GM23338 (cell line): ENCODE measurements around the gene TNNI3. TPM values are rescaled to one million over a fixed set of nuclear protein-coding genes. Genes with fewer than 3 reads are reported as not detected.

Experiments used
- ATAC-seq: fragments of 200-7000 bp; cut with Tn5 transposase; 3 replicates; pipeline ENCODE4 v1.9.1; 2020
- DNase-seq: peaks from one replicate; pipeline ENCODE4 v3.0.0-alpha.2; 2015; ENCODE audit warnings: low spot score
- H2AFZ ChIP-seq: fragments of 200-600 bp; sonication (generic); 2 replicates; pipeline ENCODE4 v1.8.0; 2016; ENCODE audit warnings: antibody characterized with exemption, mild to moderate bottlenecking, moderate library complexity
- H3F3A ChIP-seq: fragments of 200-600 bp; sonication (generic); replicated peaks from 2 replicates; pipeline ENCODE4 v1.8.0; 2017; ENCODE audit warnings: antibody characterized with exemption, mixed run types, low read depth
- H3K27ac ChIP-seq: fragments of 200-600 bp; sonication (generic); 2 replicates; pipeline ENCODE4 v1.6.1; 2016; ENCODE audit warnings: low read depth
- H3K27me3 ChIP-seq: fragments of 200-600 bp; sonication (generic); 2 replicates; pipeline ENCODE4 v1.8.0; 2016; ENCODE audit warnings: mild to moderate bottlenecking, mixed run types, moderate library complexity; ENCODE audit not compliant: insufficient read depth
- H3K36me3 ChIP-seq: fragments of 200-600 bp; sonication (generic); 2 replicates; pipeline ENCODE4 v1.8.0; 2016; ENCODE audit warnings: mild to moderate bottlenecking; ENCODE audit not compliant: insufficient read depth
- H3K4me1 ChIP-seq: fragments of 200-600 bp; sonication (generic); 2 replicates; pipeline ENCODE4 v1.8.0; 2016; ENCODE audit warnings: mild to moderate bottlenecking, moderate library complexity; ENCODE audit not compliant: insufficient read depth
- H3K4me2 ChIP-seq: fragments of 200-600 bp; sonication (generic); 2 replicates; pipeline ENCODE4 v1.7.1; 2017; ENCODE audit warnings: mixed run types
- H3K4me3 ChIP-seq: fragments of 200-600 bp; sonication (generic); 2 replicates; pipeline ENCODE4 v1.6.1; 2016; ENCODE audit warnings: mixed run types
- H3K79me2 ChIP-seq: fragments of 200-600 bp; sonication (generic); replicated peaks from 2 replicates; pipeline ENCODE4 v1.8.0; 2017; ENCODE audit warnings: mild to moderate bottlenecking; ENCODE audit not compliant: insufficient read depth
- H3K9me2 ChIP-seq: fragments of 200-600 bp; sonication (generic); 2 replicates; pipeline ENCODE4 v1.8.0; 2017; ENCODE audit not compliant: insufficient read depth
- H4K20me1 ChIP-seq: fragments of 200-600 bp; sonication (generic); replicated peaks from 2 replicates; pipeline ENCODE4 v1.8.0; 2017; ENCODE audit warnings: mild to moderate bottlenecking; ENCODE audit not compliant: insufficient read depth
- H3K27ac Mint-ChIP-seq: 2 replicates; pipeline ENCODE4 v1.8.0; 2020; ENCODE audit warnings: inconsistent platforms, mild to moderate bottlenecking, moderate library complexity, mixed read lengths
- H3K27me3 Mint-ChIP-seq: 3 replicates; pipeline ENCODE4 v1.8.0; 2022; ENCODE audit warnings: low read depth, mild to moderate bottlenecking, moderate library complexity, mixed read lengths, inconsistent platforms; ENCODE audit not compliant: insufficient read depth, poor library complexity
- H3K36me3 Mint-ChIP-seq: 3 replicates; pipeline ENCODE4 v1.8.0; 2021; ENCODE audit warnings: low read depth, mild to moderate bottlenecking, inconsistent platforms, moderate library complexity, mixed read lengths
- H3K4me1 Mint-ChIP-seq: 3 replicates; pipeline ENCODE4 v1.8.0; 2020; ENCODE audit warnings: mild to moderate bottlenecking, inconsistent platforms, mixed read lengths
- H3K4me3 Mint-ChIP-seq: 3 replicates; pipeline ENCODE4 v1.8.0; 2021; ENCODE audit warnings: moderate library complexity, mild to moderate bottlenecking, inconsistent platforms, mixed read lengths
- H3K9me3 Mint-ChIP-seq: 3 replicates; pipeline ENCODE4 v1.8.0; 2020; ENCODE audit warnings: moderate library complexity, mild to moderate bottlenecking, inconsistent platforms, mixed read lengths
- CREB1 ChIP-seq: fragments of 250-450 bp; sonication (Bioruptor Pico); IDR thresholded peaks from 2 replicates; pipeline ENCODE4 v1.5.0; 2020; ENCODE audit warnings: low read depth, mild to moderate bottlenecking, moderate library complexity
- EZH2 ChIP-seq: fragments of 200-600 bp; sonication (generic); IDR thresholded peaks from one replicate; pipeline ENCODE4 v1.8.0; 2017; ENCODE audit warnings: antibody characterized with exemption, mild to moderate bottlenecking, low read depth; ENCODE audit not compliant: unreplicated experiment
- JUNB ChIP-seq: IDR thresholded peaks from one replicate; pipeline ENCODE4 v1.6.1; 2016; ENCODE audit warnings: antibody characterized with exemption; ENCODE audit not compliant: unreplicated experiment
- NANOG ChIP-seq: IDR thresholded peaks from 2 replicates; pipeline ENCODE4 v1.6.1; 2016; ENCODE audit warnings: antibody characterized with exemption, borderline replicate concordance
- POLR2AphosphoS5 ChIP-seq: IDR thresholded peaks from 2 replicates; pipeline ENCODE4 v1.6.1; 2016; ENCODE audit warnings: antibody characterized with exemption, low read depth
- STAT1 ChIP-seq: IDR thresholded peaks from one replicate; pipeline ENCODE4 v1.6.1; 2016; ENCODE audit warnings: antibody characterized with exemption; ENCODE audit not compliant: unreplicated experiment
- ZNF114 ChIP-seq: fragments of 250-450 bp; sonication (Bioruptor Pico); IDR thresholded peaks from 2 replicates; pipeline ENCODE4 v1.5.0; 2020; ENCODE audit warnings: mild to moderate bottlenecking, moderate library complexity
- ZNF331 ChIP-seq: fragments of 250-450 bp; sonication (Bioruptor Pico); IDR thresholded peaks from 2 replicates; pipeline ENCODE4 v1.5.0; 2020; ENCODE audit warnings: low read depth, mild to moderate bottlenecking, moderate library complexity
- polyA plus RNA-seq: library from polyadenylated mRNA; unstranded; fragments of >200 nt; fragmentation: Nextera tagmentation; extraction: Ambion mirVana; gene quantifications from 2 replicates; pipeline ENCODE4 v1.2.1, GENCODE V29; 2016
- total RNA-seq: library from RNA; depleted of rRNA; stranded (reverse); fragments of >200 nt; shearing (Covaris generic); gene quantifications from 2 replicates; pipeline ENCODE4 v1.2.3, GENCODE V29; 2014
- TF ChIP-seq, protein P1 (sequence below): IDR thresholded peaks from 2 replicates; pipeline ENCODE4 v1.6.1; 2016; ENCODE audit warnings: antibody characterized with exemption
- TF ChIP-seq, protein P2 (sequence below): fragments of 250-450 bp; sonication (Bioruptor Pico); IDR thresholded peaks from 2 replicates; pipeline ENCODE4 v1.5.0; 2020; ENCODE audit warnings: mild to moderate bottlenecking, moderate library complexity
- TF ChIP-seq, protein P3 (sequence below), 2 experiments: fragments of 200-600 bp in 1 of 2; sonication (generic) in 1 of 2; conservative IDR thresholded peaks; 2 replicates each; pipeline versions ENCODE4 v1.5.1 to v1.6.1; 2016 to 2017; ENCODE audit warnings: antibody characterized with exemption in 2 of 2, low read depth in 2 of 2, mild to moderate bottlenecking in 2 of 2, moderate library complexity in 1 of 2

Gene TNNI3
- total and polyA plus RNA-seq, 2 experiments from 2014 or later = 21.5 to 150 TPM

DNA sequence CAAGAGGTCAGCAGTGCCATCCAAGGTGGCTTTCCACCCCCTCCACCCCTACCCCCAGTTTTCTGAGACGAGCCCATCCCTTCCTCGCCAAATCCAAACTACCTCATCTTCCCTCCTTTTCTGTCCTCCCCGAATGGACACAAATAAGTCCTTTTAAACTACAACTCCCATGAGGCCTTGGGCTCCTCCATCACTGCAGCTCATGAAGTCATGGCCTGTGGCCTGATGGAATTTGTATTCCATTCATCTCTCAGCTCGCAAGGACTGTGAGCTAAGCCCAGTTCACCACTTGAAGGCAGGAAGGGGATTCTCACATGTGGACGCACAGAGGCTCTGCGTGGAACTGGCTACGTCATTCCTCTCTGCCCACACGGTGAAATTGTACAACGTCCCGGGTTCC lies 39.3 kb upstream of the TNNI3 start:
- Histone ChIP-seq H4K20me1 (no peaks in the 10 kb centered on the region), H2AFZ (peak overlapping the region; percentile 72; the same call in 1 of the 2 replicates), H3K4me1 (no peaks in the 10 kb centered on the region), H3K79me2 (no peaks in the 10 kb centered on the region), H3K36me3 (no peaks in the 10 kb centered on the region), H3K27me3 (no peaks in the 10 kb centered on the region), H3K9me2 (peaks cover 7% of the 10 kb centered on the region; the same call in 1 of the 2 replicates), H3K4me2 (no peak overlapping the region), H3K4me3 (no peak overlapping the region), H3F3A (no peaks in the 10 kb centered on the region), H3K27ac (no peak overlapping the region)
- DNase-seq = peak; percentile 67
- H3K27me3 Mint-ChIP-seq = peaks cover 12% of the 10 kb centered on the region
- no peaks in the 10 kb centered on the region; the same call in 2 of the 3 replicates for H3K36me3 Mint-ChIP-seq
- H3K27ac Mint-ChIP-seq = no peak overlapping the region
- TF ChIP-seq, protein P1, sequence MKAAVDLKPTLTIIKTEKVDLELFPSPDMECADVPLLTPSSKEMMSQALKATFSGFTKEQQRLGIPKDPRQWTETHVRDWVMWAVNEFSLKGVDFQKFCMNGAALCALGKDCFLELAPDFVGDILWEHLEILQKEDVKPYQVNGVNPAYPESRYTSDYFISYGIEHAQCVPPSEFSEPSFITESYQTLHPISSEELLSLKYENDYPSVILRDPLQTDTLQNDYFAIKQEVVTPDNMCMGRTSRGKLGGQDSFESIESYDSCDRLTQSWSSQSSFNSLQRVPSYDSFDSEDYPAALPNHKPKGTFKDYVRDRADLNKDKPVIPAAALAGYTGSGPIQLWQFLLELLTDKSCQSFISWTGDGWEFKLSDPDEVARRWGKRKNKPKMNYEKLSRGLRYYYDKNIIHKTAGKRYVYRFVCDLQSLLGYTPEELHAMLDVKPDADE = peak; percentile 86
- TF ChIP-seq POLR2AphosphoS5 (no peak), CREB1 (CRISPR knock-in tag) (0 out of 2 replicates have a peak, but pooled peaks have one; percentile 22), EZH2 (no peak), STAT1 (no peak), JUNB (no peak), NANOG (no peak), ZNF331 (CRISPR knock-in tag) (no peak), ZNF114 (CRISPR knock-in tag) (no peak)
- TF ChIP-seq, protein P2, sequence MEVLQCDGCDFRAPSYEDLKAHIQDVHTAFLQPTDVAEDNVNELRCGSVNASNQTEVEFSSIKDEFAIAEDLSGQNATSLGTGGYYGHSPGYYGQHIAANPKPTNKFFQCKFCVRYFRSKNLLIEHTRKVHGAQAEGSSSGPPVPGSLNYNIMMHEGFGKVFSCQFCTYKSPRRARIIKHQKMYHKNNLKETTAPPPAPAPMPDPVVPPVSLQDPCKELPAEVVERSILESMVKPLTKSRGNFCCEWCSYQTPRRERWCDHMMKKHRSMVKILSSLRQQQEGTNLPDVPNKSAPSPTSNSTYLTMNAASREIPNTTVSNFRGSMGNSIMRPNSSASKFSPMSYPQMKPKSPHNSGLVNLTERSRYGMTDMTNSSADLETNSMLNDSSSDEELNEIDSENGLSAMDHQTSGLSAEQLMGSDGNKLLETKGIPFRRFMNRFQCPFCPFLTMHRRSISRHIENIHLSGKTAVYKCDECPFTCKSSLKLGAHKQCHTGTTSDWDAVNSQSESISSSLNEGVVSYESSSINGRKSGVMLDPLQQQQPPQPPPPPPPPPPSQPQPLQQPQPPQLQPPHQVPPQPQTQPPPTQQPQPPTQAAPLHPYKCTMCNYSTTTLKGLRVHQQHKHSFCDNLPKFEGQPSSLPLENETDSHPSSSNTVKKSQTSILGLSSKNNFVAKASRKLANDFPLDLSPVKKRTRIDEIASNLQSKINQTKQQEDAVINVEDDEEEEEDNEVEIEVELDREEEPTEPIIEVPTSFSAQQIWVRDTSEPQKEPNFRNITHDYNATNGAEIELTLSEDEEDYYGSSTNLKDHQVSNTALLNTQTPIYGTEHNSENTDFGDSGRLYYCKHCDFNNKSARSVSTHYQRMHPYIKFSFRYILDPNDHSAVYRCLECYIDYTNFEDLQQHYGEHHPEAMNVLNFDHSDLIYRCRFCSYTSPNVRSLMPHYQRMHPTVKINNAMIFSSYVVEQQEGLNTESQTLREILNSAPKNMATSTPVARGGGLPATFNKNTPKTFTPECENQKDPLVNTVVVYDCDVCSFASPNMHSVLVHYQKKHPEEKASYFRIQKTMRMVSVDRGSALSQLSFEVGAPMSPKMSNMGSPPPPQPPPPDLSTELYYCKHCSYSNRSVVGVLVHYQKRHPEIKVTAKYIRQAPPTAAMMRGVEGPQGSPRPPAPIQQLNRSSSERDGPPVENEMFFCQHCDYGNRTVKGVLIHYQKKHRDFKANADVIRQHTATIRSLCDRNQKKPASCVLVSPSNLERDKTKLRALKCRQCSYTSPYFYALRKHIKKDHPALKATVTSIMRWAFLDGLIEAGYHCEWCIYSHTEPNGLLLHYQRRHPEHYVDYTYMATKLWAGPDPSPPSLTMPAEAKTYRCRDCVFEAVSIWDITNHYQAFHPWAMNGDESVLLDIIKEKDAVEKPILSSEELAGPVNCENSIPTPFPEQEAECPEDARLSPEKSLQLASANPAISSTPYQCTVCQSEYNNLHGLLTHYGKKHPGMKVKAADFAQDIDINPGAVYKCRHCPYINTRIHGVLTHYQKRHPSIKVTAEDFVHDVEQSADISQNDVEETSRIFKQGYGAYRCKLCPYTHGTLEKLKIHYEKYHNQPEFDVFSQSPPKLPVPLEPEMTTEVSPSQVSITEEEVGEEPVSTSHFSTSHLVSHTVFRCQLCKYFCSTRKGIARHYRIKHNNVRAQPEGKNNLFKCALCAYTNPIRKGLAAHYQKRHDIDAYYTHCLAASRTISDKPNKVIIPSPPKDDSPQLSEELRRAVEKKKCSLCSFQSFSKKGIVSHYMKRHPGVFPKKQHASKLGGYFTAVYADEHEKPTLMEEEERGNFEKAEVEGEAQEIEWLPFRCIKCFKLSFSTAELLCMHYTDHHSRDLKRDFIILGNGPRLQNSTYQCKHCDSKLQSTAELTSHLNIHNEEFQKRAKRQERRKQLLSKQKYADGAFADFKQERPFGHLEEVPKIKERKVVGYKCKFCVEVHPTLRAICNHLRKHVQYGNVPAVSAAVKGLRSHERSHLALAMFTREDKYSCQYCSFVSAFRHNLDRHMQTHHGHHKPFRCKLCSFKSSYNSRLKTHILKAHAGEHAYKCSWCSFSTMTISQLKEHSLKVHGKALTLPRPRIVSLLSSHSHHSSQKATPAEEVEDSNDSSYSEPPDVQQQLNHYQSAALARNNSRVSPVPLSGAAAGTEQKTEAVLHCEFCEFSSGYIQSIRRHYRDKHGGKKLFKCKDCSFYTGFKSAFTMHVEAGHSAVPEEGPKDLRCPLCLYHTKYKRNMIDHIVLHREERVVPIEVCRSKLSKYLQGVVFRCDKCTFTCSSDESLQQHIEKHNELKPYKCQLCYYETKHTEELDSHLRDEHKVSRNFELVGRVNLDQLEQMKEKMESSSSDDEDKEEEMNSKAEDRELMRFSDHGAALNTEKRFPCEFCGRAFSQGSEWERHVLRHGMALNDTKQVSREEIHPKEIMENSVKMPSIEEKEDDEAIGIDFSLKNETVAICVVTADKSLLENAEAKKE (CRISPR knock-in tag) = no peak
- TF ChIP-seq, protein P3, sequence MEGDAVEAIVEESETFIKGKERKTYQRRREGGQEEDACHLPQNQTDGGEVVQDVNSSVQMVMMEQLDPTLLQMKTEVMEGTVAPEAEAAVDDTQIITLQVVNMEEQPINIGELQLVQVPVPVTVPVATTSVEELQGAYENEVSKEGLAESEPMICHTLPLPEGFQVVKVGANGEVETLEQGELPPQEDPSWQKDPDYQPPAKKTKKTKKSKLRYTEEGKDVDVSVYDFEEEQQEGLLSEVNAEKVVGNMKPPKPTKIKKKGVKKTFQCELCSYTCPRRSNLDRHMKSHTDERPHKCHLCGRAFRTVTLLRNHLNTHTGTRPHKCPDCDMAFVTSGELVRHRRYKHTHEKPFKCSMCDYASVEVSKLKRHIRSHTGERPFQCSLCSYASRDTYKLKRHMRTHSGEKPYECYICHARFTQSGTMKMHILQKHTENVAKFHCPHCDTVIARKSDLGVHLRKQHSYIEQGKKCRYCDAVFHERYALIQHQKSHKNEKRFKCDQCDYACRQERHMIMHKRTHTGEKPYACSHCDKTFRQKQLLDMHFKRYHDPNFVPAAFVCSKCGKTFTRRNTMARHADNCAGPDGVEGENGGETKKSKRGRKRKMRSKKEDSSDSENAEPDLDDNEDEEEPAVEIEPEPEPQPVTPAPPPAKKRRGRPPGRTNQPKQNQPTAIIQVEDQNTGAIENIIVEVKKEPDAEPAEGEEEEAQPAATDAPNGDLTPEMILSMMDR (conservative IDR thresholded peaks at IDR 0.05; ENCODE audit: low read depth in 2 of 2) = no peak
- no peaks in the 10 kb centered on the region for H3K4me1 Mint-ChIP-seq
- H3K9me3 Mint-ChIP-seq = no peaks in the 10 kb centered on the region
- no peak overlapping the region for H3K4me3 Mint-ChIP-seq
- ATAC-seq = peak; percentile 80
